GM19438 (cell line): Measurements from ENCODE around the gene MBTD1.
"Not testable (repeated sequence)": the region's sequence is repeated elsewhere in the genome, so short reads cannot be mapped to it uniquely, and the experiment has no call there.

Experiments
- ATAC-seq: cut with Tn5 transposase; IDR thresholded peaks from one replicate; pipeline ENCODE4 v1.9.1; 2021; ENCODE audit warnings: low read depth; ENCODE audit not compliant: unreplicated experiment

The MBTD1 gene

GRCh38 chr17:51259564-51260236, at the start of gene MBTD1:
Gene MBTD1 (minus strand): TSS chr17:51260049. CDS start chr17:51225161, 34,888 bp downstream.
- ATAC-seq, result peak; percentile 80

- no peak for ATAC-seq
Measured at GRCh38 chr17:51305182-51305581, 45.3 kb upstream of the MBTD1 start.

- no peak for ATAC-seq
Measured at GRCh38 chr17:51299859-51300258, 40.0 kb upstream of the MBTD1 start.

- no peak for ATAC-seq
Measured at GRCh38 chr17:51298508-51299371, 38.9 kb upstream of the MBTD1 start.

GRCh38 chr17:51294338-51294737, 34.5 kb upstream of the MBTD1 start:
- not testable (repeated sequence) for ATAC-seq

GRCh38 chr17:51289696-51290111, 29.9 kb upstream of the MBTD1 start:
- no peak for ATAC-seq

GRCh38 chr17:51287412-51287811, 27.6 kb upstream of the MBTD1 start:
- ATAC-seq, result no peak

GRCh38 chr17:51279183-51279582, 19.3 kb upstream of the MBTD1 start:
- no peak for ATAC-seq

- ATAC-seq, result no peak
Measured at GRCh38 chr17:51275381-51275780, 15.5 kb upstream of the MBTD1 start.

GRCh38 chr17:51272812-51273211, 13.0 kb upstream of the MBTD1 start:
- no peak for ATAC-seq

- no peak for ATAC-seq
Measured at GRCh38 chr17:51270636-51271035, 10.8 kb upstream of the MBTD1 start.

- ATAC-seq, result no peak
Measured at GRCh38 chr17:51269991-51270390, 10.1 kb upstream of the MBTD1 start.

GRCh38 chr17:51264466-51264865, 4.6 kb upstream of the MBTD1 start:
- not testable (repeated sequence) for ATAC-seq

GRCh38 chr17:51263006-51263405, 3.2 kb upstream of the MBTD1 start:
- no peak for ATAC-seq

- ATAC-seq, result no peak
Measured at GRCh38 chr17:51261024-51261963, 1.4 kb upstream of the MBTD1 start.

GRCh38 chr17:51260237-51261023, 581 bp upstream of the MBTD1 start, which contains the start of gene UTP18:
Gene UTP18 (plus strand): TSS chr17:51260546. CDS start chr17:51260585, 39 bp downstream.
- peak; percentile 72 for ATAC-seq

- ATAC-seq, result no peak
Measured at GRCh38 chr17:51258756-51259563, 889 bp downstream of the MBTD1 start.

GRCh38 chr17:51257150-51258081, 2.4 kb downstream of the MBTD1 start:
- ATAC-seq, result no peak
